KBM-7 (cell line): Measurements from ENCODE around the gene SLC17A7.

Experiments
- DNase-seq: peaks from one replicate; pipeline ENCODE4 v3.0.0-alpha.2; 2015
- in situ Hi-C: fragments of 300-500 bp; cut with MboI; formaldehyde crosslinking; loops from 2 replicates; pipeline ENCODE4 v1.14.3; 2020; ENCODE audit warnings: low sequenced_read_pairs, low pct_unique_long_range_greater_than_20kb, mixed read lengths

The SLC17A7 gene

GRCh38 chr19:49393881-49394280, 47.4 kb downstream of the SLC17A7 start:
- in situ Hi-C loops = no loop called here
- no peak for DNase-seq

- DNase-seq = peak; percentile 74
- in situ Hi-C loops = no loop called here
These were observed 49.5 kb downstream of the SLC17A7 start for GRCh38 chr19:49391581-49392399.

- in situ Hi-C loops = no loop called here
- no peak for DNase-seq
These were observed 50.4 kb downstream of the SLC17A7 start for GRCh38 chr19:49390929-49391359.

GRCh38 chr19:49390131-49390928, 51.0 kb downstream of the SLC17A7 start:
- in situ Hi-C loops = no loop called here
- no peak for DNase-seq

- in situ Hi-C loops = no loop called here
- DNase-seq = no peak
These were observed 51.9 kb downstream of the SLC17A7 start for GRCh38 chr19:49389406-49389805.

GRCh38 chr19:49387936-49388372, 53.4 kb downstream of the SLC17A7 start, which contains the start of gene KASH5:
Gene KASH5, plus strand, starts transcription at chr19:49388249. Its CDS starts 2,635 bp downstream, at chr19:49390884.
- DNase-seq = no peak
- in situ Hi-C loops = no loop called here

GRCh38 chr19:49383599-49383998, 57.7 kb downstream of the SLC17A7 start:
- no peak for DNase-seq
- in situ Hi-C loops = no loop called here

- in situ Hi-C loops = no loop called here
- DNase-seq = no peak
These were observed 58.7 kb downstream of the SLC17A7 start for GRCh38 chr19:49382639-49383038.

GRCh38 chr19:49380391-49380790, 60.9 kb downstream of the SLC17A7 start:
- no peak for DNase-seq
- in situ Hi-C loops = no loop called here
